HG03521 (cell line): ENCODE measurements around the gene KATNB1.
"Not testable (repeated sequence)": the region's sequence is repeated elsewhere in the genome, so short reads cannot be mapped to it uniquely, and the experiment has no call there.

Experiments
- ATAC-seq: cut with Tn5 transposase; IDR thresholded peaks from one replicate; pipeline ENCODE4 v1.9.1; 2021; ENCODE audit warnings: mild to moderate bottlenecking, moderate library complexity; ENCODE audit not compliant: unreplicated experiment

The KATNB1 gene

DNA sequence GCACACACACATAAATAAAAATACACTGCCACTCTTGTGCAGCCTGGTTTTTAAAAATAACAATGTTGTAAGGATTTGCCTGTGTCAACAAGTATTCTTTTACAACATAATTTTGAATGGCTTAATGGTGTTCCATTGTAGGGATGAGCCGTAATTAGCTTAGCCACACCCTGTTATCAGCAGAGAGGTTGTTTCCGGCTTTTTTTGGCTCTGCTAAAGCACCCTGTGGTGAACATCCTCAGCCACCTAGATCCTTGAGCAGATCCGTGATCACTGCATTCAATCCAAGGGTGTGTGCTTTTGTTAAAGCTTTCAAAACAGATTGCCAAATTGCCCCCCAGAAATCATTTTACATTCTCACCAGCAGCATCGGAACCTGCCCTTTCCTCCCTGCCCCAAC lies 7.0 kb downstream of the KATNB1 start:
- no peak for ATAC-seq

DNA sequence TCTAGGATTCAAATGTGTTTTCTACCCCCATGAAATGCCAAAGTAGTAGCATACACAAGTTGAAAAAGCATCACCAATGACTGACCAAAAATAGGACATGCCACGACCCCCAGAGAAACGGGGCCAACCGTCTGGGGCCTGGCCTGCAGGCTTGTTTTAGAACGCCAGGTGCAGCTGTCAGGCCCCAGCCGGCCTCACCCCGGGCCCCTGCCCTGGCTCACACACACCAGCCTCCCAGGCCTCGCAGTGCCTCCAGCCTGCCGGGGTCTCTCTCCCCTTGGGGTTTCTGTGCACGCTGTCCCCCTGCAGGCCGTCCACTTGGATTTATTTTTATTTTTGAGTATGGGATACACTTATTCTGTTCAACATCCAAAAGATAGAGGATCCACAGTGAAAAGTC lies 7.9 kb downstream of the KATNB1 start:
- no peak for ATAC-seq

DNA sequence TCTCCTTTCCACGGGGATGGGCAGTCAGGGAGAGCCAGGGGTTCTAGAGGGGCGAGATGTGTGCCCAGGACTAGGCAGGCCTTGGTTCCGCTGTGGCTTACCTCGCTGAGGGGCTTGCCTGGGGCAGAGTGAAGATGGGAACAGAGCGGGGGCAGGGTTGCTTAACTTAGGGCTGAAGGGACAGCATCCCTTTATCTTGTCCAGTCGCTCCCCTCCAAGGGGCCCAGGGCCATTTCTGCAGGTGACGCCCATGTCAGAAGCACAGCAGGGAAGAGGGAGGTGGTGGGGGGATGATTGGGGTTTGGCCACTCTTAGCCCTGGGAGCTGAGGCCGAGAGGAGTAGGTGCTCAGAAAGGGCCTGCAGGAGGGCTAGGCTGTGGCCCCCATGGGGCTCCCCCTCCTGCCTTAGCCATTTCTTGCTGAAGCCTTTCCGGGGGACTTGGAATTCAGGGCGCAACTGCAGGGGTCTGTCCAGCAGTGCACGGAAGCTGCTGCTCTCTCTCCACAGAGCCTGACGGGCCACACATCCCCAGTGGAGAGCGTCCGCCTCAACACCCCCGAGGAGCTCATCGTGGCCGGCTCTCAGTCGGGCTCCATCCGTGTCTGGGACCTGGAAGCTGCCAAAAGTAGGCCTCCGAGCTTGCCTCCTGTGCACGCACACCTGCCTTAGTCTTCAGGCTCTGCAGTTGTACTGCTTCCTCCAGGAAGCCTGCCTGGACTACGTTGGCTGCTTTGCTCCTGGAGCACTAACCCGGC lies 8.5 kb downstream of the KATNB1 start:
- ATAC-seq = no peak

DNA sequence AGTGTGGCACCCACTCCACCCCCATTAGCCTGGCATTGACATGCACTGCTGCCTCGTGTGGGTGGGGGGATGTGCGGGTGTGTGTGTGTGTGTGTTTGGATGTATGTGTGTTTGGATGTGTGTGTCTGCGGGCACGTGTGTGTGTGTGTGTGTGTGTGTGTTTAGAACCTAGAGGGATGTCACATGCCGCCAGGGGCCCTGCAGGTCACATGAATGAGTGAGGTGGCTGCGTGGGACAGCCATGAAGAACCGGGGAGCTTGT lies 9.0 kb downstream of the KATNB1 start:
- ATAC-seq = no peak

DNA sequence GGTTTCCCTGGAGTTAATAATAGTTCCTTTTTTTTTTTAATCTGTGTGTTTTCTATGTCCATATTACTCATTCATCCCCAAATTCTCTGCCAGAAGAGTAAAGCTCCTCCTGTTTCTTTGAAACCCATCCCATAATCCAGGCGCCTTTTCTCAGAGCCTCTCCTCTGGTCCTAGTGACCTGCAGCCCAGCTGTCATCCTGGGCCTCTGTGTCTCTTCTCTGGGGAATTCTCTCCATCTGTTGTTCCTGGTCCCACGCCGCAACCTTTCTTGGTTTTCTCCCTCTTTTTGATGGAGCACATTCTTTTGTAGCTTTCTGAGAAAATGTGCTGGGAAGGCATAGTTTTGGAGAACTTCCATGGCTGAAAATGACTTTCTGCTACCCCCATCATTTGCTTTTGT lies 10.2 kb downstream of the KATNB1 start:
- no peak for ATAC-seq

DNA sequence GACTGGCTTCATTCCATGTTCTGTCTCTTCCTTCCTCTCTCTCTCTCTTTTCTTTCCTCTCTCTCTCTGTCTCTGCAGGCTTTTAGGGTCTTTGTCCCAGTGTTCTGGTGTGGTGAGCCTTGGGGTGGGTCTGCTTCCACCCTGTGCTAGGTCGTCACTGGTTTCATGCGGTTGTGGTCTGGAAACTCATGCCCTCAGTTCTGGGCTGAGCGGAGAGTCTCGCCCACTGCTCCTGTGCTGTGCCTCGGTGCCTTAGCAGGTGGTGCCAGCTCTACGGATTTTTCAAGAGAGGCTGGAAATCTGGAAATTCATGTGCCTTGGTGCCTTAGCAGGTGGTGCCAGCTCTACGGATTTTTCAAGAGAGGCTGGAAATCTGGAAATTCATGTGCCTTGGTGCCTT lies 10.7 kb downstream of the KATNB1 start:
- not testable (repeated sequence) for ATAC-seq

DNA sequence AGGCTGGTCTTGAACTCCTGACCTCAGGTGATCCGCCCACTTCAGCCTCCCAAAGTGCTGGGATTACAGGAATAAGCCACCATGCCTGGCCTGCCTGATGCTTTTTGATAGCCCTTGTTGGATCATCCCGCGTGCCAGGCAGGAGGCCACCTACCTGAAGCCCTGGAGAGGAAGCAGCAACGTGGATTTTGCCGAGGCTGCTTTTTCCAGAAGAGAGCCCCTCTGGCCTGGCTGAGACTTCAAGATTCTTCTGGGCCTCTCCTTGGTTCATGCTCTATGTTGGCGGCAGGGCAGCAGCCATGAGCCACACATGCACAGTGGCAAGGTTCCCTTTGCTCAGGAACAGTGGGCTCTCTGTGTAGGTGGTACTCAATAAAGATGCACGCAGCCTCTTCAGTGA lies 11.5 kb downstream of the KATNB1 start:
- no peak for ATAC-seq

DNA sequence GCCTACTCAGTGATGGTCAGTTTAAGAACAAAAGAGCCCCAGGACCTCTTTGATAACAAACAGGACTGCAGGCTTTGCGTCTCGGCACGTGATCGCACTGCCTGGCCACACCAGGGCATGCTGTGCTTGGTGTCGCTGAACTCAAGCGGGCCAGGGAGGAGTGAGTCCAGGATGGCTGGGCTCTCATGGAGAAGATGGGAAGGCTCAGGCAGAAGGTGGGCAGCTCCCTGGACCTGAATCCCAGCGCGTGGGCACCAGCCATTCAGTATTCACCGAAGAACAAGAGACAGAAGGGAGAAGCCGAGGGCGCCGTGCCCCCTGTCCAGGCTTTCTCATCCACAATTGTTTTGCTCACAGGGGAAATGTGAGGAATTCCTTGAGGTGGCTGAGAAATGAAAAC lies 11.9 kb downstream of the KATNB1 start:
- no peak for ATAC-seq

DNA sequence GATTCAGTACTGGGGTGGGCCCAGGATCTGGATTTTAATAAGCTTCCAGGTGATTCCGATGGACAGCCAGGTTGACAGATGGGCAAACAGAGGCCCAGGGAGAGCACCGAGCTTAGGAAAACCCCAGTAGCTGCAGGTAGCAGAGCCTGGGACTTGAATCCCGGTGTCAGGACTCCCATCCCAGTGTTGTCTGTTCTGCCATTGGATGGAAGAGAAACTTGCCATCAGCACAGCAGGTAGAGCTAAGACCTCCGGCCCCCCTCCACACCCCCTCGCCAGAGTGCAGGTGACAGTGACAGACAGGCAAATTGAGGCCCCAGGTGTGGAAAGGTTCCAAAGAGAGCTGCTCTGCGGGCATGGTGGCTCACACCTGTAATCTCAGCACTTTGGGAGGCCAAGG lies 12.4 kb downstream of the KATNB1 start:
- no peak for ATAC-seq

DNA sequence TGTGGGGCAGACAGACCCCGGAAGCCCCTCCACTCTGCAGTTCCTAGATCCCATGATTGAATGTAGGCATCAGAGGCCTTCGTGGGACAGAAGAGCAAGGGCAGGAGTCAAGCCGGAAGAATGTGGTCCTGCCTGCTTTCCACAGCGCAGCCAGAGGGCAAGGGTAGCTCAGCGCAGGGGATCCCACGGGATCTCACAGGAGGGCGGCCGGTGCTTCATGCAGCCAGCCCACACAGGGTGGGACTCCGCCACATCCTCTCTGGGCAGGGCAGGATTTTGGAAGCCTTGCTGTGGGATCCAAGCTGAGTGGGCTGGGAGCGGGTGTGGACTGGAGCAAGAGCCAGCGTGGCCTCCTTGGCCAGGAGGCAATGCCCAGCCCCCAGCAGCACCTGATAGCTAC lies 13.0 kb downstream of the KATNB1 start:
- ATAC-seq = no peak

DNA sequence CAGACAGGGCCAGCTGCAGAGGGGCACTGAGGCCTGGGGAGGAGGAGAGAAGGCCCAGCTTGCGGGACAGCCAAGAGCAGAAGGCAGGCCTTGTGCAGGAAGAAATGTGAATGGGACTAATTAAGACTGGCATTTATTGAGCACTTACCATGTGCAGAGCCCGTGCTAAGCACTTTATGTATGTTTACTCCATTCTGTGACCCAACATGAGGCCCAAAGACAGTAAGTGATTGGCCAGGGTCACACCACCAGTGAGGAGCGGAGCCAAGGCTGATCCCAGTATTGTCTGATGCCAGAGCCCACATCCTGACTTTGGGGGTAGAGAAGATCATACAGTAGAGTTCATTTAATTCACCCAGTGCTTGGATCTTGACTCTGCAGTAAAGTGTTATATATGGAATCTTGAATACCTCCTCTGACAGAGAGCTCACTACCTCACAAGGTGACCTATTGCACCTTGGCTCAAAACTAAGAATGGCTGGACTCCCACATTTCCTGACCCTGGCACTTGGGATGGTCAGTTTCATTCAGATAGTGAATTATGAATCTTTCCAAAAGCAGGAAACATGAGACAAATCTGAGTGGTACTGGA lies 13.6 kb downstream of the KATNB1 start:
- ATAC-seq = no peak

DNA sequence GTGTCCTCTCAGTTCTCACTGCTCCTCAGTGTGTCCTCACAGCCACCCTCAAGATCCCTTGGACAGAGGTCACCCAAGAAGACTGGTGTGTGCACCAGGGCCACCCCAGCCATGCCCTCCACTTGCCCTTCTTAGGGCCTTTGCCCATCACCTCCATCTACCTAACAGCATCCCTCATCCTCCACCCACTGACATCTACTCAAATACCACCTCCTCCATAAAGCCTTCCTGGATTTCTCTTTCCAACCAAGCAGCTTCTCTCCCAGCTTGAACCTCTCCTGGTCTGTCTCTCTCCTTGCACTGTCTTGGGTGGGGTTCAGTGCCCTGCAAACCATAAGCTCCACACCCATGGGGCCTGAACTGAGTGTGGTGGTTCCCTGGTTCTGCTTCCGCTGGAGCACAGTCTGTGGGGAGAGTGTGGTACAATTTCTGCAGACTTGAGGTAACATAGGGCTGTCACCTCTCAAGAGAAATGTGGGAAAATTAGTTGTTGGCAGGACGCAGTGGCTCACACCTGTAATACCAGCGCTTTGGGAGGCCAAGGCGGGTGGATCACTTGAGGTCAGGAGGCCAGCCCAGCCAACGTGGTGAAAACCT lies 14.4 kb downstream of the KATNB1 start:
- ATAC-seq = no peak

DNA sequence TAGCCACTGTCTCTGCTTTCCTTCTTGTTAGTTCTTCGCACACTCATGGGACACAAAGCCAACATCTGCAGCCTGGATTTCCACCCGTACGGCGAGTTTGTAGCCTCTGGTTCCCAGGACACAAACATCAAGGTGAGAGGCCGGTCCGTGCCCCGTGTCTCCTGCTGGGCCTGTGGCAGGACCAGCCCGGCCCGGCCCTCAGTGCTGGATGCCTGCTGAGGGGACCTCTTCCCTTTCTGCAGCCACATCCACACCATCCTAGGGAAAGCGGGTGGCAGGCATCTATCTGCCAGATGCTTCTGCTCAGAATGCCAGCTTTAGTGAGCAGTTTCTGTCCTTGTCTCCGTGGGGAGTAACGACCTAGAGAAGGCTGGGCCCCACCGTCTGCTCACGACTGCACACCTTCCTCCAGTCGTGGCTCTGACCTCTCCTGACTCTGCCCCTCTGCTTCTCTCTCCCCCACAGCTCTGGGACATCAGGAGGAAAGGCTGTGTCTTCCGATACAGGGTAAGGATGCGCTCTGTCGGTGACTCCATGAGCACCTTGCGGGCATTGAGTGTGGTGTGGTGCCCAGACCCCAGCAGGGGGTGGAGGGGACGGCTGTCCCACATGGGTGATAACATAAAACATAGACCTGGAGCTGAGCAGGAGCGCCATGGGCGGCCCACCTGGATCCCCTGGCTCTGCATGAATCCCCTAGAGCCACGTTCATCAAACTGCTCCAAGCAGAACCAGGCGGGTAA lies 15.4 kb downstream of the KATNB1 start:
- no peak for ATAC-seq

DNA sequence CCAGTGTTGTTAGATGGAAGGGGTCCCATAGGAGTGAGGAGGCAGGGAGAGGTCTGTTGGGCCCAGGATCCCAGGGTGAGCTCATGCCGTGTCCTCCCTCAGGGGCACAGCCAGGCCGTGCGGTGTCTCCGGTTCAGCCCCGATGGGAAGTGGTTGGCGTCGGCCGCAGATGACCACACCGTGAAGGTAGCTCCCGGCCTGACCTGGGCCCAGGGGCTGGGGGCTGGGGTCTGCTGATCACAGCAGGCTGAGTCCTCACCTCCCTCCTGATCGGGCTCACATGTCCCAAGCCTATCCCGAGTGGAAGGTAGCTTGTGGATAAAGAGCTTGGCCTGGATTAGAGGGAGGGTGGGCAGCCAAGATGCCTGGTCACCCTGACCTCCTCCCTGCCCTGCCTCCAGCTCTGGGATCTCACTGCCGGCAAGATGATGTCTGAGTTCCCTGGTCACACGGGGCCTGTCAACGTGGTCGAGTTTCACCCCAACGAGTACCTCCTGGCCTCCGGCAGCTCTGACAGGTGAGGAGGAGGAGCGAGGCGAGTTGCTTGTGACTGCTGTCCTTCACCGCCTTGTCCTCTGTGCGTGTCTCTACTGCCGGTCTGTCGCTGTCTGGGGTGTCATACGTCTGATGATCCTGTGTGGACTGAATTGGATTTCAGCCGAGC lies 16.1 kb downstream of the KATNB1 start:
- no peak for ATAC-seq

DNA sequence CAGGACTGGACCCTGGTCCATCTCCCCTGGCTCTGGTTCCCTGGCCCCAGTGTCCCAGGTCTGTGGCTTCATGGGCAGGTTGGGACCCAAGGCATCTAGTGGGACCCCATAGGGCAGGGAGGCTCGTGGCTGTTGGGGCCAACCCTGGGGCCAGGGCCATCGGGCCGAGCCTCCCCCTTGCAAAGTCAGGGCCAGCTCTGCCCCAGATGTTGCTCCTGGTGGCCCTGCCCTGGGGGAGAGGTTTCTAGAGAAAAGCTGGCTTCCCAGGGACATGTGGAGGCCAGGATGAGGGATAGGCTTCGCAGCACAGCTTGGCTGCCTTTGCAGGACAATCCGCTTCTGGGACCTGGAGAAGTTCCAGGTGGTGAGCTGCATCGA lies 16.6 kb downstream of the KATNB1 start:
- ATAC-seq = no peak

DNA sequence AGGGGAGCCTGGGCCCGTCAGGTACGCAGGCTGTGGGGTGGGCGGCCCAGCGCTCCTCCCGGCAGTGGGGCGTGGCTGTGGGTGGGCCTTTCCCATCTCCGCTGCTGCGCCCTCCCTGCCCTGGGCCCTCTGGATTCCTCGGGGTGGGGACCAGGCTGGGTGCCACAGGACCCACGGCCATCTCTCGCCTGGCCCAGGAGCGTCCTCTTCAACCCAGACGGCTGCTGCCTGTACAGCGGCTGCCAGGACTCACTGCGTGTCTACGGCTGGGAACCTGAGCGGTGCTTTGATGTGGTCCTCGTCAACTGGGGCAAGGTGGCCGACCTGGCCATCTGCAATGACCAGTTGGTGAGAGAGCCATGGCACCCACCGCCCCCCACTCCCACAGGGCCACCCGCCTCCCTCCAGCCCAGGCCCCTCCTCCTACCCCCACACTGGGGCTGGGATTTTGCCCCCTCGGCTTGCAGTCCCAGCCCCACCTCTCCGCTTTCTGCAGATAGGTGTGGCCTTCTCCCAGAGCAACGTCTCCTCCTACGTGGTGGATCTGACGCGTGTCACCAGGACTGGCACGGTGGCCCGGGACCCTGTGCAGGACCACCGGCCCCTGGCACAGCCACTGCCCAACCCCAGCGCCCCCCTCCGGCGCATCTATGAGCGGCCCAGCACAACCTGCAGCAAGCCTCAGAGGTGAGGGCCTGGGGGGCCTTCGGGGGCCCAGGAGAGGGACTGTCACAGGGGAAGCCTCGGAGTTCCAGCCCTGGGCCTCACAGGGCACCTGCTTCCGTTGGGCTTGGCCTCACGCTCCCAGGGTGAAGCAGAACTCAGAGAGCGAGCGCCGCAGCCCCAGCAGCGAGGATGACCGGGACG lies 17.2 kb downstream of the KATNB1 start:
- no peak for ATAC-seq

DNA sequence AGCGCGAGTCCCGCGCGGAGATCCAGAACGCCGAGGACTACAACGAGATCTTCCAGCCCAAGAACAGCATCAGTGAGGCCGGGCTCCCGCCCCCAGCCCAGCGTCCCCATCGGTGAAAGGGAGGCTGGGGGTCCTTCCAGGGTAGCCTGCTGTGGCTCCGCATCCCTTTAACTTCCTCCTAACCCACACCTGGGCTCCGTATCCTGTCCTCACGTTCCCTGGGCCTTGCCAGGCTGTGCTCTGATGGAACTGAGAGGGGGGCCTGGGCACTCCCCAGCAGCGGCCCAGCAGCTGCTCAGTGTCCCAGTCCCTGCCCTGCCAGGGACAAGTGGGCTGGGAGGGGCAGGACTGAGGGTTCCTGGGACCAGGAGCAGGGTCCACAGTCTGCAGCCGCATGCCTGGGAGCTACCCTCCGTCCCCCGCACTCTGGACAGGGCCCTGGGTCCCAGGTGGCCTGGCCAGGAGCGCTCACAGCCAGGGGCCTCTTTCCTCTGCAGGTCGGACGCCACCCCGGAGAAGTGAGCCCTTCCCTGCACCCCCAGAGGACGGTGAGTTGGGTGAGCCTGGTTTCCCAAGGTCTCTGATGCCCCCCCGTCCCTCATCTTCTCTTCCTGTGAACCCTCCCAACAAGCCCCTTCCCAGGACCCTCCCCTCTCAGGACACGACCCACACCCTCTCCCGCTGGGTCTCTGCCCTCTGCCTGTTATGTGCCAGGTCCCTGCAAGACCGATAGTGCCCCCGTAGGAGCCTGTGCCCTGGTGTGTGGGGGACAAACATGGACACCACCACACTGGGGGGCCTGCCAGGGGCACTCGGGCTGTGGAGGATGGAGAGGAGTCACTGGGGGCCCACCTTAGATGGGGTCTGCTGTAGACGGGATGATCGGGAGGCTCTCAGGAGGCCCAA lies 18.1 kb downstream of the KATNB1 start:
- ATAC-seq = no peak

DNA sequence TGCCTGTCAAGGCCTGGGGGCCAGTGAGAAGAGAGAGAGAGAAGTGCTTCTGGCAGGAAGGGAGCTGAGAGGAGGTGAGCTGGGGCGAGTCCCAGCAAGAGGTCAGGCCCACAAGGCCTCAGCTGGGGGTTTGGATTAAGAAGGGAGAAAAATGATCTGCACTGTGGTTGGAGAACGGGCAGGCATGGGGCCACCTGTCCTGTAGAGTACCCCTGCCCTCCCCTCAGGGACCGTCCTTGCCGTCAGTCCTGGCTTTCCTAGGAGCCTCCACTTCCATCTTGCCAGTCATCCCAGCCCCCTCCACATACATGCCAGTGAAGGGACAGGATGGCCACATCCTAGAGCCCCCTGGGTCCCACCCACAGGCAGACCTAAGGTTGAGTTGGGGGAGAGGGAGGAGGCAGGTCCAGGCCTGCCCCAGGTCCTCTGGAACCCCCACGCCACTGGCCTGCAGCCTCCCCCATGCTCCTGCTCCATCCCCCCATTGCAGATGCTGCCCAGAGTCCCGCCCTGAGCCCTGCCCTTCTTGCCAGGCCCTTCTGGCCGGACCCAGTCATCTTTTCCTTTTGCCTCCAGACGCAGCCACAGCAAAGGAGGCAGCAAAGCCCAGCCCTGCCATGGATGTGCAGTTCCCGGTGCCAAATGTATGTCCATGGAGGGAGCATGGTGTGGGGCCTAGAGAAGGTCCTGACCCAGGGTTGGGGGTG lies 18.9 kb downstream of the KATNB1 start:
- ATAC-seq = no peak

DNA sequence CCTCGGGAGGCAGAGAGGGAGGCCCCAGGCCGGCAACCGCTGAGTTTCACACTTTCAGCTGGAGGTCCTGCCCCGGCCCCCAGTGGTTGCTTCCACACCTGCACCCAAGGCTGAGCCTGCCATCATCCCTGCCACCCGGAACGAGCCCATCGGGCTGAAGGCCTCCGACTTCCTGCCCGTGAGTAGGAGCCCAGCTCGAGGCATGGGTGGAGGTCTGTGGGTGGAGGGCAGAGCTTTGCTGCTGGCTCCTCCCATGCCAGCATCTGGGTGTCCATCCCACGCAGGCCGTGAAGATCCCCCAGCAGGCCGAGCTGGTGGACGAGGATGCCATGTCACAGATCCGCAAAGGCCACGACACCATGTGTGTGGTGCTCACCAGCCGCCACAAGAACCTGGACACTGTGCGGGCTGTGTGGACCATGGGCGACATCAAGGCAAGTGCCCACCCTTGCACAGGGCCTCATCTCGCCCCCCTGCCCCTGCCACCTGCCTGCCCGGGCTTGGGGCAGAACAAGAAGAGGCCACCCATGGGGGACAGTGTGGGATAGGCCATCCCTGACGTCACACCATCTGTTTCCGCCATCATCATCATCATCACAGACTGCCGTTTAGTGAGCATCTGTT lies 19.6 kb downstream of the KATNB1 start:
- no peak for ATAC-seq
